AG09309 (cell line): Measurements from ENCODE around the gene WDR7.

Experiments
- DNase-seq: peaks from one replicate; pipeline ENCODE4 v3.0.0-alpha.2; 2010; ENCODE audit warnings: low read depth
- H3K4me3 ChIP-seq: 2 replicates; pipeline ENCODE4 v1.5.1; 2011; ENCODE audit warnings: mild to moderate bottlenecking, low read depth, low read length, moderate library complexity; ENCODE audit not compliant: control insufficient read depth
- TF ChIP-seq, protein P1 (sequence below): IDR thresholded peaks from 2 replicates; pipeline ENCODE4 v1.5.1; 2011; ENCODE audit warnings: mild to moderate bottlenecking, low read depth, low read length, inconsistent platforms; ENCODE audit not compliant: insufficient read depth, control insufficient read depth; ENCODE audit errors: missing control alignments

Gene WDR7

DNA sequence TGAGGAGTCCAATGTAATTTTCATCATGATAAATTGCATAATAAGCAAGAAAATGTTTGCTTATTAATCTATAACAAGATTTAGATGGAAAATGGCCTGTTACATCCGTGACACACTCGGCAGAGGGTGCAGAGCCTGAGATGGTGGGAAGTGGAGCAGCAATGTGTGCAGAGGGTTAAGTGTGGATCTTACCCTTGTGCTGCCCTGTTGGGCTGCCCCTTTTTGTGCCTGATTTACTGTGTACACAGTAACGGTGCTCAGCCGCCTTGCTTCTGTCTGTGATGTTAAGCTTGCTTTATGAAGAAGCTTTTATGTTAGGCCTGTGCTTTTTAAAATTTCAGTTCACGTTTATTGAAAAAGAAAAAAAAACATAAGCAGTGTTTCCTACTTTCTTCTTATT lies 275.6 kb downstream of the WDR7 start:
- DNase-seq, result no peak

GRCh38 chr18:56927786-56928185 lies 276.6 kb downstream of the WDR7 start:
- no peak for DNase-seq
- TF ChIP-seq, protein P1, sequence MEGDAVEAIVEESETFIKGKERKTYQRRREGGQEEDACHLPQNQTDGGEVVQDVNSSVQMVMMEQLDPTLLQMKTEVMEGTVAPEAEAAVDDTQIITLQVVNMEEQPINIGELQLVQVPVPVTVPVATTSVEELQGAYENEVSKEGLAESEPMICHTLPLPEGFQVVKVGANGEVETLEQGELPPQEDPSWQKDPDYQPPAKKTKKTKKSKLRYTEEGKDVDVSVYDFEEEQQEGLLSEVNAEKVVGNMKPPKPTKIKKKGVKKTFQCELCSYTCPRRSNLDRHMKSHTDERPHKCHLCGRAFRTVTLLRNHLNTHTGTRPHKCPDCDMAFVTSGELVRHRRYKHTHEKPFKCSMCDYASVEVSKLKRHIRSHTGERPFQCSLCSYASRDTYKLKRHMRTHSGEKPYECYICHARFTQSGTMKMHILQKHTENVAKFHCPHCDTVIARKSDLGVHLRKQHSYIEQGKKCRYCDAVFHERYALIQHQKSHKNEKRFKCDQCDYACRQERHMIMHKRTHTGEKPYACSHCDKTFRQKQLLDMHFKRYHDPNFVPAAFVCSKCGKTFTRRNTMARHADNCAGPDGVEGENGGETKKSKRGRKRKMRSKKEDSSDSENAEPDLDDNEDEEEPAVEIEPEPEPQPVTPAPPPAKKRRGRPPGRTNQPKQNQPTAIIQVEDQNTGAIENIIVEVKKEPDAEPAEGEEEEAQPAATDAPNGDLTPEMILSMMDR, result no peak
- H3K4me3 ChIP-seq, result no peak overlapping the region

More for the DNA sequence above, 275.6 kb downstream of the WDR7 start:
- H3K4me3 ChIP-seq, result no peak overlapping the region
- TF ChIP-seq, protein P1, result no peak

DNA sequence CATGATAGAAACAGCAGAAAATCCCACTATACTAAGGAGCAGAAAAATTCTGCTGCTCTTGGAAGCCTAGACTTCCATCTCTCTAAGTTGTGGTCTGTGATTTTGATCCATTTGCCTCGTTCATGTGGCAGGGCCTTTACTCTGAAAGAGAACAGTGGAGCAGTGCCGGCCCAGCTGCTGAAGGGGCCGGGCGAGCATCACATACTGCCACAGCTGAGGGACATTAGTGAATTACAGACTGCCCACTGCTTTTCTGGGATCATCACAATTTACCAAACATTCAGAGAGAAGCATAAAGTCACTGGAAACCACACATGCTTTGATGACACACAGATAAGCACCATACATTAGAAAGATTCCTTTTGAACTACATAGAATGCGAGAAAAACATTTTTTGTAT lies 278.7 kb downstream of the WDR7 start:
- no peak overlapping the region for H3K4me3 ChIP-seq
- no peak for DNase-seq
- TF ChIP-seq, protein P1, result no peak

- TF ChIP-seq, protein P1, result no peak
- DNase-seq, result no peak
Measured at GRCh38 chr18:56933472-56933871, 282.3 kb downstream of the WDR7 start.

DNA sequence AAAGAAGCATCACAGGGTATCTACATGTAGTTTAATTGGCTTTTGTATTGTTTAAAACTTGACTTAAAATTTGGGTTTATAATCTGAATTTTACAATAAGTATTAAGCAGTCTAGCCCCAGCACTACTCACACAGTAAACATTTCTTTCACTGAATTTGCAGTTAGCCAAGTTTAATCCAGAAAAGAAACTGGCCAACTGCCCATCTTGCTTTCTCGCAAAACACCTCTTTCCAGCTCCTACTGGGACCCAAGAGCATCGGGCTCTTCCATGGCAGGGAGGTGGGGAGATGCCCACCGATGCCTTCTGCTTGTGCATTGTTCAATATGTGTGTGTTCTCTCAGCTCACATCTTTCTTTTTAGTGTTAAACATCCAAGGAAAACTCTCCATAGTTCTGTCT lies 283.0 kb downstream of the WDR7 start:
- no peak overlapping the region for H3K4me3 ChIP-seq
- TF ChIP-seq, protein P1, result no peak
- no peak for DNase-seq

More at GRCh38 chr18:56933472-56933871, 282.3 kb downstream of the WDR7 start:
- no peak overlapping the region for H3K4me3 ChIP-seq

GRCh38 chr18:56934906-56935305 lies 283.7 kb downstream of the WDR7 start:
- no peak overlapping the region for H3K4me3 ChIP-seq
- TF ChIP-seq, protein P1, result no peak
- no peak for DNase-seq
